Type B pancreatic cell (in vitro differentiated cells): ENCODE results near the gene CPSF2. TPM values are rescaled to one million over a fixed set of nuclear protein-coding genes. Genes with fewer than 3 reads are reported as not detected.

ENCODE experiments used
- DNase-seq: peaks from one replicate; pipeline ENCODE4 v3.0.0; 2021; ENCODE audit warnings: mixed read lengths; ENCODE audit not compliant: unreplicated experiment; ENCODE audit errors: extremely low spot score
- H3K27ac Mint-ChIP-seq: 2 replicates; pipeline ENCODE4 v1.8.0; 2021; ENCODE audit warnings: mild to moderate bottlenecking, mixed read lengths
- H3K27me3 Mint-ChIP-seq: 2 replicates; pipeline ENCODE4 v1.8.0; 2021; ENCODE audit warnings: mixed read lengths
- H3K36me3 Mint-ChIP-seq: 2 replicates; pipeline ENCODE4 v1.8.0; 2021; ENCODE audit warnings: mixed read lengths
- H3K4me1 Mint-ChIP-seq: one replicate; pipeline ENCODE4 v1.8.0; 2021; ENCODE audit warnings: mixed read lengths; ENCODE audit not compliant: unreplicated experiment
- H3K4me3 Mint-ChIP-seq: 2 replicates; pipeline ENCODE4 v1.8.0; 2021; ENCODE audit warnings: mild to moderate bottlenecking, mixed read lengths
- H3K9me3 Mint-ChIP-seq: 2 replicates; pipeline ENCODE4 v1.8.0; 2021; ENCODE audit warnings: mixed read lengths
- total RNA-seq: library from RNA; stranded (reverse); gene quantifications from 2 replicates; pipeline ENCODE4 v1.2.1, GENCODE V29; 2021; ENCODE audit warnings: low replicate concordance
- TF ChIP-seq, protein P1 (sequence below): fragments of 200-600 bp; sonication (generic); conservative IDR thresholded peaks from 2 replicates; pipeline ENCODE4 v1.5.0; 2021; ENCODE audit warnings: antibody characterized with exemption, mild to moderate bottlenecking

CPSF2 gene
- total RNA-seq, 1 donor from 2014 or later: 81.2 TPM

DNA sequence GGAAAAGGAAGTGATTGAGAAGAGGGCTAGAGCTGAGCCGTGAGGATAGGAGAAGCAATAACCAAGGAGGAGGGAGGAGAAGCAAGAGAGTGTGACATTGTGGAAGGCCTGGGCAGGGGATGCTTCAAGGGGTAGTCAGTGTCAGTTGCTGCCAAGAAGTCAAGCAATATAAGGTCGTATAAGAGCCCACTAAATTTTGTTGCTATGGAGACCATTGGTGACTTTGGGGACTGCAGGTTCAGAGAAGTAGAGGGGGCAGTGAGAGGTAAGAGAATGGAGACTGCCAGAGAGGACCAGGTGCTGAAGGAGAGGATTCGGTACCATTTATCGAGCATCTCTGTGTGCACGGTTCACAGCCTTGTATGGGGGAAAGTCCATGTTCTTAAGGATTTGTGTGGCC is 12.3 kb upstream of the CPSF2 start:
- no peaks in the 10 kb centered on the region for H3K9me3 Mint-ChIP-seq
- no peak overlapping the region for H3K4me3 Mint-ChIP-seq
- H3K36me3 Mint-ChIP-seq: no peaks in the 10 kb centered on the region
- peaks cover 4% of the 10 kb centered on the region for H3K4me1 Mint-ChIP-seq
- peaks cover 3% of the 10 kb centered on the region for H3K27me3 Mint-ChIP-seq
- no peak overlapping the region for H3K27ac Mint-ChIP-seq
- DNase-seq: no peak
- TF ChIP-seq, protein P1, sequence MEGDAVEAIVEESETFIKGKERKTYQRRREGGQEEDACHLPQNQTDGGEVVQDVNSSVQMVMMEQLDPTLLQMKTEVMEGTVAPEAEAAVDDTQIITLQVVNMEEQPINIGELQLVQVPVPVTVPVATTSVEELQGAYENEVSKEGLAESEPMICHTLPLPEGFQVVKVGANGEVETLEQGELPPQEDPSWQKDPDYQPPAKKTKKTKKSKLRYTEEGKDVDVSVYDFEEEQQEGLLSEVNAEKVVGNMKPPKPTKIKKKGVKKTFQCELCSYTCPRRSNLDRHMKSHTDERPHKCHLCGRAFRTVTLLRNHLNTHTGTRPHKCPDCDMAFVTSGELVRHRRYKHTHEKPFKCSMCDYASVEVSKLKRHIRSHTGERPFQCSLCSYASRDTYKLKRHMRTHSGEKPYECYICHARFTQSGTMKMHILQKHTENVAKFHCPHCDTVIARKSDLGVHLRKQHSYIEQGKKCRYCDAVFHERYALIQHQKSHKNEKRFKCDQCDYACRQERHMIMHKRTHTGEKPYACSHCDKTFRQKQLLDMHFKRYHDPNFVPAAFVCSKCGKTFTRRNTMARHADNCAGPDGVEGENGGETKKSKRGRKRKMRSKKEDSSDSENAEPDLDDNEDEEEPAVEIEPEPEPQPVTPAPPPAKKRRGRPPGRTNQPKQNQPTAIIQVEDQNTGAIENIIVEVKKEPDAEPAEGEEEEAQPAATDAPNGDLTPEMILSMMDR: no peak

DNA sequence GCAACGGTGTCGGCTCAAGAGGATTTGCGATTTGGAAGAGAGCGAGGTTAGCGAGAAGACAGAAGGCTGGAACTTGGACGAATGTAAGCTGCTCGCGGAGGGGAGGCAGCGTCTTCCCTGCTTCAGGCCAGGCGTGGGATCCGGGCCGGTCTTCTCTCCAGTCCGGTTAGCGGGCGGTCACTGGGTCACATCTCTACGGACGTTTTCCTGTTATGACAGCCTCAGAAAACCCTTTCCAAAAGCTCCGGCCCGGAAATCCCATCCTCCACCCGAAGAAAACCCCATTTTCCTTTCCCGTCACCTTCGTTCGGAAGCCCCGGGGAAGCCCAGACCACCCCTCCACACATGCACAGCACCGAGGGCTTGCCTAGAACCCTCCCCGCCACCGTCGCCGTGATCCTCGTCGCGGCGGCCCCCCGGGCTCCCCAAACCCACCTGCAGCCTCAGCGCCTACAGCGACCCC is 531 bp upstream of the CPSF2 start:
- Mint-ChIP-seq H3K27ac (peak overlapping the region; percentile 100), H3K27me3 (no peaks in the 10 kb centered on the region), H3K36me3 (peaks cover 10% of the 10 kb centered on the region), H3K4me3 (peak overlapping the region; percentile 100), H3K4me1 (peaks cover 25% of the 10 kb centered on the region), H3K9me3 (no peaks in the 10 kb centered on the region)
- no peak for DNase-seq
- TF ChIP-seq, protein P1: no peak

DNA sequence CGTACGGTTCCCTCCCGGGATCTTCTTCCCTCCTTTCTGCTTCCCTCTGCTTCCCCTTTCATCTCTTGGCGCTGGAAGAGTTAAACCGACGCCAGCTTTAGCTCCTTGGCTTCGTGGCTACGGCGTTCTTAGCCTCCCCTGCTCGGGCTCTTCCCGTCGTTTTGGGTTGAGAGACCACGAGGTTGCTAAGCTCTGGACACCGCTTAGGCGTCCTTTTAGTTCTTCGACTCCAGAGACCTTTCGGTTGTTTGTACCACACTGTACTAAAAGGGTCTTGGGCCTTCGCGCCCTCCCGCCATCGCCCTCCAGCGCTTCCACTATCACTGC is 545 bp downstream of the CPSF2 start:
- no peaks in the 10 kb centered on the region for H3K27me3 Mint-ChIP-seq
- peaks cover 14% of the 10 kb centered on the region for H3K36me3 Mint-ChIP-seq
- H3K4me1 Mint-ChIP-seq: peaks cover 25% of the 10 kb centered on the region
- DNase-seq: no peak
- TF ChIP-seq, protein P1: no peak
- H3K27ac Mint-ChIP-seq: peak overlapping the region; percentile 100
- H3K9me3 Mint-ChIP-seq: no peaks in the 10 kb centered on the region
- peak overlapping the region; percentile 100 for H3K4me3 Mint-ChIP-seq

DNA sequence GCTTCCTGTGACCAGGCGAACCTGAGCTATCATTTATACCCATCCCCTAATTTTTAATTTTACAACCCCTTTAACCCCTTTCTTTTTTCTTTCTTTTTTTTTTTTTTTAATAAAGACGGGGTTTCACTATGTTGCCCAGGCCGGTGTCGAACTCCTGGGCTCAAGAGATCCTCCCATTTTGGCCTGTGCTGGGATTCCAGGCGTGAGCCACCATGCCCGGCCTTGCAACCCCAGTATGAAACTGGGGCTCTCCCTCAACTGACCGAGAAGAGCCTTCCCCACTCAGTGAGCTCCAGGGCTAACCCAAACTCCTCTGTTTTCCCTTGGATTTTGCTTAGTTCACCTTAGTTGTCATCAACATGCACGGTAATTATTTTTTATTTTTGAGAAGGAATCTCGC is 992 bp downstream of the CPSF2 start:
- peak overlapping the region; percentile 100 for H3K27ac Mint-ChIP-seq
- no peak for DNase-seq
- no peaks in the 10 kb centered on the region for H3K9me3 Mint-ChIP-seq
- peaks cover 18% of the 10 kb centered on the region for H3K36me3 Mint-ChIP-seq
- TF ChIP-seq, protein P1: no peak
- H3K4me3 Mint-ChIP-seq: peak overlapping the region; percentile 100
- peaks cover 25% of the 10 kb centered on the region for H3K4me1 Mint-ChIP-seq
- no peaks in the 10 kb centered on the region for H3K27me3 Mint-ChIP-seq

DNA sequence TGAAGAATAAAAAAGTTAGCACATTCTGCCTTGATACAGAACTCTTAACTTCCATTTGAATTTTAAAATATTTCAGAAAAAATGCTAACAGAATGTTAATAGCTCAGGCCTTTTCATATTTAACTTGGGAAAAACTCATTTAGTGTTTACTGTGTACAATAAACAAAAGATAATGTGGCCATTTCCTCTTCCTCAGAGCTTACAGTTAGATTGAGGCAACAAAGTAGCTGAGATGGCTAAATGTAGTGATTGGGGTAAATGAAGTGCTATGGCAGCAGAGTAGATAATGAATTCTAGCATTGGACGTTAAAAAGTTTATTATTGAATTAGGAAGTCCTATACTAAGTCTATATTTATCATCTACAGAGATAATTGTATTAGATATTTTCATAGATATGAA is 12.7 kb downstream of the CPSF2 start:
- Mint-ChIP-seq H3K4me1 (no peaks in the 10 kb centered on the region), H3K27me3 (no peaks in the 10 kb centered on the region), H3K36me3 (peaks cover 32% of the 10 kb centered on the region), H3K4me3 (no peak overlapping the region), H3K27ac (no peak overlapping the region), H3K9me3 (no peaks in the 10 kb centered on the region)
- TF ChIP-seq, protein P1: no peak
- DNase-seq: no peak

DNA sequence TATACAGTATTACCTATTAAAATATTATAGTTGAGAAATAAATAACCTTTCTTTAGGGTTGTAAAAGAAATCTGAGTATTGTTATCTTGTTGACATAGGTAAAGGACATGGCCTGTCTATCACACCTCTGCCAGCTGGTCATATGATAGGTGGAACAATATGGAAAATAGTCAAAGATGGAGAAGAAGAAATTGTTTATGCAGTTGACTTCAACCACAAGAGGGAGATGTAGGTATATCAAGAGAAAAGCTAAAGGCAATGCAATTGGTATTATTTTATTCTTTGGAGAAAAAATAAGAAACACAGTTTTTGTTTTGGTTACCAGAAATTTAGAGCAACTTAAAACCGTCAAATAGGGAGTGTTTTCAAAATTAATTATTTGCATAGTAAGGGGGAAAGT is 13.5 kb downstream of the CPSF2 start:
- no peaks in the 10 kb centered on the region for H3K4me1 Mint-ChIP-seq
- peaks cover 28% of the 10 kb centered on the region for H3K36me3 Mint-ChIP-seq
- TF ChIP-seq, protein P1: peak; percentile 75
- no peaks in the 10 kb centered on the region for H3K27me3 Mint-ChIP-seq
- H3K9me3 Mint-ChIP-seq: no peaks in the 10 kb centered on the region
- DNase-seq: no peak
- no peak overlapping the region for H3K27ac Mint-ChIP-seq
- no peak overlapping the region for H3K4me3 Mint-ChIP-seq
